Fibroblast of villous mesenchyme (primary cell): ENCODE data around the gene PTPRM. TPM values are rescaled to one million over a fixed set of nuclear protein-coding genes. Genes with fewer than 3 reads are reported as not detected.

Experiments
- DNase-seq: peaks from one replicate; pipeline ENCODE4 v3.0.0-alpha.2; 2010; ENCODE audit warnings: low read depth
- H3K4me3 ChIP-seq: 2 replicates; pipeline ENCODE4 v1.5.1; 2011; ENCODE audit warnings: low read depth, mild to moderate bottlenecking, low read length
- total RNA-seq: library from RNA; depleted of rRNA; stranded (reverse); fragments of >200 nt; gene quantifications from 2 replicates; pipeline ENCODE4 v1.2.3, GENCODE V29; 2012
- TF ChIP-seq, protein P1 (sequence below): IDR thresholded peaks from 2 replicates; pipeline ENCODE4 v1.5.1; 2012; ENCODE audit warnings: low read depth, mild to moderate bottlenecking, low read length; ENCODE audit not compliant: insufficient read depth

The PTPRM gene
- total RNA-seq, 1 donor, result 56.1 TPM

DNA sequence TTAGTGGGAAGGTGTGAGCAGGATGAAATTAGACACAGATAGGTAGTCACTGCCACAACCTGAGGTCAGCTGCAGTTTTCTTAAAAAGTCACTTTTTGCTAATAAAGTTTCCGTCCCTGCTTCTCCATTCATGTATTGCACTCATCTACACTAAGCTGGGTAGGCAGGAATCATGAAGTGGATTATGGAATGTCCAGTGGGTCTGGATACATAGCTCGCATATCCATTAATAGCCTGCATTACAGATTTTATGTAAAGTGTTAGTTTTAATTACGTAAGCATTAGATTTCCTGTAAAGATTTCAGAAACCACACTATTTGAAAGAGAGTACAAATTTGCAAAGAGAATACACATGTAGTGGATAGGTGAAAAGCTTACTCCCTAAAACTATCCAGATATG lies 30.4 kb downstream of the PTPRM start:
- TF ChIP-seq, protein P1, sequence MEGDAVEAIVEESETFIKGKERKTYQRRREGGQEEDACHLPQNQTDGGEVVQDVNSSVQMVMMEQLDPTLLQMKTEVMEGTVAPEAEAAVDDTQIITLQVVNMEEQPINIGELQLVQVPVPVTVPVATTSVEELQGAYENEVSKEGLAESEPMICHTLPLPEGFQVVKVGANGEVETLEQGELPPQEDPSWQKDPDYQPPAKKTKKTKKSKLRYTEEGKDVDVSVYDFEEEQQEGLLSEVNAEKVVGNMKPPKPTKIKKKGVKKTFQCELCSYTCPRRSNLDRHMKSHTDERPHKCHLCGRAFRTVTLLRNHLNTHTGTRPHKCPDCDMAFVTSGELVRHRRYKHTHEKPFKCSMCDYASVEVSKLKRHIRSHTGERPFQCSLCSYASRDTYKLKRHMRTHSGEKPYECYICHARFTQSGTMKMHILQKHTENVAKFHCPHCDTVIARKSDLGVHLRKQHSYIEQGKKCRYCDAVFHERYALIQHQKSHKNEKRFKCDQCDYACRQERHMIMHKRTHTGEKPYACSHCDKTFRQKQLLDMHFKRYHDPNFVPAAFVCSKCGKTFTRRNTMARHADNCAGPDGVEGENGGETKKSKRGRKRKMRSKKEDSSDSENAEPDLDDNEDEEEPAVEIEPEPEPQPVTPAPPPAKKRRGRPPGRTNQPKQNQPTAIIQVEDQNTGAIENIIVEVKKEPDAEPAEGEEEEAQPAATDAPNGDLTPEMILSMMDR, result no peak
- DNase-seq, result peak; percentile 46
- H3K4me3 ChIP-seq, result no peak overlapping the region

DNA sequence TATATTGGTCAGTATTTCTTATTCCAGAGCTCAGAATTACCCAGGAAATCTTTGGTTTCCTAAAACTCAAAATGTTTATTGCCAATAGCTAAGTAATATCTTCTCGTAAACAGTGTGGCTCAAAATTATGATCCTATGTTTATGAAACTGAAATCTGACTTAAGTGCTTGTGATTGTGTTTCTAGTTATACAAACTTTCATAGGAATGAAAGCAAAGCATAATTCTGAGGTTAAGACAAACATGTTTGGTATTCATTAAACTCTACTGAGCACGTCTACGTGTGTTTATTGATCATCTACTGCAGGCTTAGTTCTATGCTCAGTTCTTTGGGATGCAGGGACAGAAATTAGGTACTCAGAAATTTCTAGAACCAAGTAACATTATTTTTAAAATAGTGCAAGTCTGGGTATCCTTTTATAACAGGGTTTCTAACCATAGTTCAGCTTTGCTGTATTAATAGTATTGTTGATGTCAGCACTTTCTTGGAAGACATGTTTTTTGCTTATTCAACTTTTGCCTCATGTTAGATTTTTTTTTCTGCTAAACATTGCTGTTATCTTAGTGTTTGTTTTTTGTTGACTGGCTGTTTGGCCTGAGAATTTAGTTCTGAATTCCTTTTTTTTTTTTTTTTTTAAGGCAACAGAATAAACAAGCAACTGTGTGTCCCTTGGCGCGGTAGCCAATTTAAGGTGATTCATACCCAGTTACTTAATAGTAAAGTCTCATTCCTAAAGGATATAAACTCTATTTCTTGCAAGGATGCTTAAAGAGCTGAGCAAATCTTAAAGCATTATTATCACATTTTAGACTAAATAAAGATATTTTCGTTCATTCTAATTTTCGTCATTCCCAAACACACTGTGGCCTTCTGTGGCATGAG lies 31.3 kb downstream of the PTPRM start:
- TF ChIP-seq, protein P1, result no peak
- no peak overlapping the region for H3K4me3 ChIP-seq
- DNase-seq, result peak; percentile 75

DNA sequence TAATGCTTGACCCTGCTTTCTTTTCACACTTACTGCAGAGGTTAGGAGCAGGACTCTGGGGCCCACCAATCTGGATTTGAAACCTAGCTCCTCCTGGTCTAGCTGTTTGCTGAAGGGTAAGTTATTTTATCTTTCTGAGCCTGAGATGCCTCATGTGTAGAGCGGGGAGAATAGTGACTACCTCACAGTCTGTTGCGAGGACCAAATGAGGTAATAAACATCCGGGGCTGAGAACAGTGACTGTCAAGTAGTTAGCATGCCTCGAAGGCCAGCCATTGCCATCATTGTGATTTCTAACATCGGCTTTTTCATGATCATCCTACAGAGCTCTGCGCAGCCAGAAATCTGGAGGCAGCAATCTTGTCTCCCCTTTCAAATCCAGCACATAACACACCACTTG lies 32.9 kb downstream of the PTPRM start:
- DNase-seq, result no peak
- TF ChIP-seq, protein P1, result no peak
- H3K4me3 ChIP-seq, result no peak overlapping the region

DNA sequence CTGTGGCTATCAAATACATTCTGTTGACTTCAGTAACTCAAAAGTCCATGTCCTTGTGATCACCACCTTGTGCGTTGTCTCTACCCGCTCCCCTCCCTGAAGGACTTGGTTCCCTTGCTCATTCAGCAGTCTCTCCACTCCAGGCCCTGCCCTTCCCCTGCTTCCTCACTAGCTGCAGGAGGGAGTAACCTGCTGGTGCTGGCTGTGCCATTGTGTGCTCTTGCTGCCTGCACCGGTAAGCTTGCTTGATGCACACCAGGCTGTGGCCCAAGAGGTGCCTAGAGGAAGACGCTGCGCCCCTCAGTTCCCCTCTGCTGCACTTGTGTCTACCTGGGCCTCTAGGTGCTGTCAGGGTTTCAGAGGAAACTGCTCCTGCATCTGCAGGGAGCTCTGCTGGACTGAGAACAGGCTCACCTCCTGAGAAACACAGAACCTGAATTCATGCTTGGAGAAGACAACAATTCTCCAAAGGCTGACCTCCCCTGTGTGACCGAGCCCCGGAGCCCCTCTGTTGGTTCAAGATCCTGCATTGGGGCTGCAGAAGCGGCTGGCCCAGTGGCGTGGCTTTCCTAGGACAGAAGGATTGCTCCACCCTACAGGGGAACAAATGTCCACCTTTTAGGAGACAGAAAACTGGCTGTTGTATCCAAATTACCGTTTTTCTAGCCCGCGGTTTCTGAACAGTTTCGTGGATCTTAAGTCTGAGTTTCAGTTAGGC lies 33.6 kb downstream of the PTPRM start:
- TF ChIP-seq, protein P1, result no peak
- no peak for DNase-seq

DNA sequence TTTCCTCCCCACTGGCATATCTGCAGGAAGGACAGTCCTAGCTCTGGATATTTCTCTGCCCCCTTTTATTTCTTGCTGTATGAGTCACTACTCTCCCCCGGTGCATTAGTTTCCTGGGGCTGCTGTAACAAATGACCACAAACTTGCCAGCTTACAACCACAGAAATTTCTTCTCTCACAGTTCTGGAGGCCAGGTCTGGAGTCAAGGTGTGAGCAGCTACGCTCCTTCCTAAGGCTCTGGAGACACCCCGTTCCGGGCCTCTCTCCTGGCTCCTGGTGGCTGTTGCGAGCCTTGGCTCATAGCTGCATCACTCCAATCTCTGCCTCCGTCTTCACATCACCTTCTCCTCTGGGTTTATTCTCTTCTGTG lies 34.1 kb downstream of the PTPRM start:
- TF ChIP-seq, protein P1, result no peak
- DNase-seq, result peak; percentile 34
- no peak overlapping the region for H3K4me3 ChIP-seq

More for the DNA sequence above, 33.6 kb downstream of the PTPRM start:
- H3K4me3 ChIP-seq, result no peak overlapping the region

DNA sequence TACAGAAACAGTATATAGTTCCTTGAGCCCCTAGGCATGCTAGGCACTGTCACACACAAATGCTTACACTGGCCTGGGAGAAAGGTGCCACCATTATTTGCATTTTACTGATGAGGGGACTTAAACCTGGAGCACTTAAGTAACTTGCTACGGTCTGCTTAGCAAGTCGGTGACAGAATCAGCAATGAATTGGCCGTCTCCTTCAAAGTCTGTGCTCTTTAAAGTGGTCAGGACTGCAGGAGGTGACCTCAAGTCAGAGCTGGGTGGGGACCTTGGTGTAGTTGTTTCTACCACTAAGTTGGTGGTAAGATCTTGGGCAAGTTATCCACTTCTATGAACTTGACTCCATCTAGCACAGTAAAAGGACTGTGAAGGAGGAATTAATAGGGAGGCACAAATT lies 34.8 kb downstream of the PTPRM start:
- TF ChIP-seq, protein P1, result no peak
- no peak for DNase-seq
- H3K4me3 ChIP-seq, result no peak overlapping the region
